ENCODE measurements around the gene RTRAF.

DNA sequence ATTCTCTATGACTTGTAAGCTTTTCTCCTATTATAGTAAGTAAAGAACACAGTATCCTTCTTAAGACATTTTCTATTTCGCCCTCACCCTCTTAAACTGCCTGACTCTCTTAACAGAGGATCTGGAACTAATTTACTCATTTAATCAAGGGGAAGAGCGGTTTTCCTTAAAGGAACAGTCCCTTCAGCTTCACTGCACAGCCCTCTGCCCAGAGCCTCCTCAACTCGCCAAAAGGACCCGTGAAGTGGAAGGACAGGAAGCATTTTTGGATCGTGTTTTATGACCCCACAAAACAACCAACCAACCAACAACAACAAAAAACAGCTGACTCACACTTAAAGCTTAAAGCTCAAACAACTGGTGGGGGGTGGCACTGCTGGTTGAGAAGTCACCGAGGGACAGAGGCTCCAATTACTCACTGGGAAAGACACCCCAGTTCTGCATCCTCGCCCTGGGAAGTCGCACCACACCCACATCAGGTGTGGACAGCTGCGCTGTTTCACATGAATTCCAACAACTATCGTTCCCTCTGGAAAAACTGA lies 43.8 kb downstream of the RTRAF start:
- TF ChIP-seq RFX5 (IDR thresholded peaks at IDR 0.05; ENCODE audit: low read length) (no peak), USF1 (IDR thresholded peaks at IDR 0.05; ENCODE audit: borderline replicate concordance, low read depth) (no peak), TAF1 (IDR thresholded peaks at IDR 0.05; ENCODE audit: borderline replicate concordance, low read depth, low read length) (no peak), RXRA (IDR thresholded peaks at IDR 0.05; ENCODE audit: borderline replicate concordance, low read depth) (no peak)
- TF ChIP-seq, protein P1, sequence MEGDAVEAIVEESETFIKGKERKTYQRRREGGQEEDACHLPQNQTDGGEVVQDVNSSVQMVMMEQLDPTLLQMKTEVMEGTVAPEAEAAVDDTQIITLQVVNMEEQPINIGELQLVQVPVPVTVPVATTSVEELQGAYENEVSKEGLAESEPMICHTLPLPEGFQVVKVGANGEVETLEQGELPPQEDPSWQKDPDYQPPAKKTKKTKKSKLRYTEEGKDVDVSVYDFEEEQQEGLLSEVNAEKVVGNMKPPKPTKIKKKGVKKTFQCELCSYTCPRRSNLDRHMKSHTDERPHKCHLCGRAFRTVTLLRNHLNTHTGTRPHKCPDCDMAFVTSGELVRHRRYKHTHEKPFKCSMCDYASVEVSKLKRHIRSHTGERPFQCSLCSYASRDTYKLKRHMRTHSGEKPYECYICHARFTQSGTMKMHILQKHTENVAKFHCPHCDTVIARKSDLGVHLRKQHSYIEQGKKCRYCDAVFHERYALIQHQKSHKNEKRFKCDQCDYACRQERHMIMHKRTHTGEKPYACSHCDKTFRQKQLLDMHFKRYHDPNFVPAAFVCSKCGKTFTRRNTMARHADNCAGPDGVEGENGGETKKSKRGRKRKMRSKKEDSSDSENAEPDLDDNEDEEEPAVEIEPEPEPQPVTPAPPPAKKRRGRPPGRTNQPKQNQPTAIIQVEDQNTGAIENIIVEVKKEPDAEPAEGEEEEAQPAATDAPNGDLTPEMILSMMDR (IDR thresholded peaks at IDR 0.05) = no peak

All from SK-N-SH (cell line).